ENCODE results near the gene DLG4.

DLG4 gene

DNA sequence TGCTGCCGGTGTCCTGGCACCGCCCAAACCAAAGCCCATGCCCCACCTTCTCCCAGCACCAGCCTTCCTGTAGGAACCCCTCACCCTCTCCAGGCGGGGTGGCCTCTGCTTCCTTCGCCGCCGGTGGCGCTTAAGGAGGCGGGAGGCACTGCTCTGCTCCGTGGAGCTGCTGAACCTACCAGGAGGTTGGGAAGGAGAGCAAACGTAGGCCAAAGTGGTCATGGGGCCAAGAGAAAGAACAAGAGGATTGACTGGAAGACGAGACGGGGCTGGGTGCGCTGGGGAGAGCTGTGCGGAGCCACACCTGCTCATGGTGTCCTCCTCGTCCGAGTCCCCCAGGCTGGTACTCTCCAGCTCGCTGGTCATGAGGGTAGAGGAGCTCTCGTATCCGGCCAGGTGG, 9.9 kb upstream of the DLG4 start:
- no peak for DNase-seq (ENCODE audit: low read depth)

DNA sequence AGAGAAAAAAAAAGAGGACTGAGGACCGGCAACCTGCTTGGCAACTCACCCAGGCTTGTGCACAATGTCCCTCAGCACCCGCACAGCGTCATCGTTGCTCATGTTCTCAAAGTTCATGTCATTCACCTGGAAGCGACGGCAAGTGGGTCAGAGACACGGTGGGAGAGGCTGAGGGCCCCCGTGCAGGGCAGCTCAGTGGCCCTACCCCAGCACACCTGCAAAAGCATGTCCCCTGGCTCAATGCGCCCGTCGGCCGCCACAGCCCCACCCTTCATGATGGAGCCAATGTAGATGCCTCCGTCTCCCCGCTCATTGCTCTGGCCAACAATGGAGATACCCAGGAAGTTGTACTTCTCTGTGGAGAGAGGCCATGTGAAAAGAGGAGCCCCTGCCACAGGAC, 9.3 kb upstream of the DLG4 start:
- no peak for DNase-seq (ENCODE audit: low read depth)

DNA sequence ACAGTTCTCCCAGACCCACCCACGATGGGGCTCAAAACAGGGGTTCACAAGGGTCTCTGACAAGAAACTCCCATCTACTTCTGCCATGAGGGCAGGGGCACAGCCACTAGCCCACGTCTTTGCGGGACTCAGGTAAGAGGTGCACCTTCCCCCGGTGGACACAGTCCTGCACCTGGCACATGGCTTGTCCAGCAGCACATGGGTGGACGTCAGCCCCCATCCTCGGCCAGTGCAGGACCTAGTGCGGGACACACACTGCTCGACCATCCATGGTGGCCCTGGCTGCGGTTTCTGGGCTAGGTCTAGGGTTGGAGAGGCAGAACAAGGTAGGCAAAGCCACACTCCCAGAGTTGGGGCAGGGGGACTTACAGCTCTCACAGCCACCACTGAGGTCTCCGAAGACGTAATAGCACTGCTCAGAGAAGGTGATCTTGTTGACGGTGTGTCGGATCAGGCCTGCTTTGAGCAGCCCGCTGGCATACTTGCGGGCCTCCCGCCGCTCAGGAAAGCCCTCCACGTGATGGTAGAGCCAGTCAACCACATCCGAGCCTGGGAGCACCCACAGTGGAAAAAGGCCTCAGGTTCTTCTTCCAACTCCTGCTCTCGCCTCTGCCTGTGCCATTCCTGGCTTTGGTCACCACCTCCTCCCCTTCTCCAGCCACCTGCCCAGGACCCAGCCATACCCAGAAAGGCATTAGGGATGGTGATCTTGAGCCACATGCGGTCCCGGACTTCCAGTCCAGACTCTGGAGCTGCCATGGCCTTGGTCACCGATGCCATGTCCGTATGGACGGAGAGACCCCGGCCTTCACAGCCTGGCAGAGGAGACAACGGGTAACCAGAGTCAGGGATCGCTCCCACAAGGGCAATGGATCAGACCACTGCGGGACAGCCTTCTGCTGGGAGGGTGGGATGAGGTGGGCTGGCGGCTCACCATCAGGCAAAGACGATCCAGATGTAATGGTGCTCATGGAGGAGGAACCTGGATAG, 7.4 kb upstream of the DLG4 start:
- DNase-seq (ENCODE audit: low read depth) = no peak

DNA sequence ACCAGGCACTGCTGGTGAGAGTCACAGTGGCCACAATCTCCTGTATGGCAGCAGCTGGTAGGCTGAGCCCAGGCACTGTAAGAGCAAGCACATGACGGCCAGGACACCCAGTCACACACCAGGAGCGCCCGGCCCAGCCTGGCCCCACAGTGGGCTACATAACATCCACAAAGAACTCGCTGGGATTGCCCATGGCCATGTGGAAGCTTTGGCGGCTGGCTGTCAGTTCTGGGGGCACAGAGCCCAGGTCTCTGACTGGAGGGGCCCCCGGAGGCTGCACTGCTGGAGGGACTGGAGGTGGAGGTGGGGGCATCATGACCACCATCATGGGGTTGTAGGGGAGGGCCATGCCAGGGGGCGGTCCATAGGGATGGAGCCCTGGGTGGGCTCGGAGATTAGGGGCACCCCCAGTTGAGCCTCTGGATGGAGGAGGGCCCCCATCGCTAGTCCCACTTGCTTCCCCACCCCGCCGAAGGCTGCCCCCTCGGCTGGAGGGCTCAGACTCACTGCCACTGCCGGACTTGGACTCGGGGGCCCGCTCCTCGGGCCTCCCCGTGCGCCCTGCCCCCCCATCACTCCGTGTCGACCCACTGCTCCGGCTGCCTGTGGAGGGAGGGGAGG, 6.2 kb upstream of the DLG4 start:
- DNase-seq (ENCODE audit: low read depth) = no peak

DNA sequence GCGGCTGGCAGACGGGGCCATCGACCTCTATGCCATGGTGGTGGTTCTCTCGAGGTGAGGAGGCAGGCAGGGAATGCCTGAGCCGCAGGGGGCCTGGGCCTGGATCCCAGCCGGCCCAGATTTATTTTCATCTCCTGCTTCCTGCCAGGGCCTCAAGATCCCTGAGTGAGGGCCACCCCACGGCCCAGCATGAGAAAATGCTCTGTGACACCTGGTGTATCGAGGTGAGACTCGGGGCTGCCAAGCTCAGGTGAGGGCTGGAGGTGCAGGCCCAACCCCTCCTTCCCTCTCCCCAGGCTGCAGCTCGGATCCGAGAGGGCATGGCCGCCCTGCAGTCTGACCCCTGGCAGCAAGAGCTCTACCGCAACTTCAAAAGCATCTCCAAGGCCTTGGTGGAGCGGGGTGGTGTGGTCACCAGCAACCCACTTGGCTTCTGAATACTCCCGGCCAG, 5.0 kb upstream of the DLG4 start:
- no peak for DNase-seq (ENCODE audit: low read depth)

DNA sequence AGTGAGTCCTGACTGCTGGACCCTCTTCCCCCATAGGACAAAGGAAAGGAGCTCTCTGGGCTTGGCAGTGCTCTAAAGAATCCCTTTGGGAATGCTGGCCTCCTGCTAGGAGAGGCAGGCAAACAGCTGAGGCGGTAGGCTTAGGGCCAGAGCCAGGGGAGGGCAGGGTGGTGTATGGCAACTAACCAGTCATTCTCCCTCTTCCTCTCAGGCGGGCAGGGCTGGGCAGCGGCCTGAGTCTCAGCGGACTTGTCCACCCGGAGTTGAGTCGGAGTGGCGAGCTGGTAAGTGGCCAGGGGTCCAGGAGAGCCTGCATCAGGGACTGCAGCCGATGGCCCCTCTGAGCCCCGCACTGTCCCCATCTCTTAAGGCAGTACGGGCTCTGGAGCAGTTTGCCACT, 4.5 kb upstream of the DLG4 start:
- no peak for DNase-seq (ENCODE audit: low read depth)

DNA sequence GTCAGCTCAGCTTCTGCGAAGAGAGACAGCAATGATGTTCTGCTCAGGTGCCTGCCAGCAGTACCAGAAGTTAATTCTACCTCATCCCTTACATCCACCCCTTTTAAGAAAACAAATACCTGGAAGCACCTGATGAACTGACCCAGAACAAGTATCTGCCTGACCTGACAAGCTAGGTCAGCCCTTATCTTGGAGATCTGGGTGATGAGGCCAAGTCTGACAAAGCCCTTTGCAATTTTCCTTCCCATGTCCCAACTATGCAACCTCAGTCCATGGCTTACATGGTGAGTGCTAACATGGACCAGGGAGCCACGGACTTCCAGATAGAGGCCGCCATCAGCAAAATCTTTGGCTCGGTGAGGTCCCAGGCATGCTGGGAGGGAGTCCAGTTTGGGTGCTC, 3.7 kb upstream of the DLG4 start:
- DNase-seq (ENCODE audit: low read depth) = no peak

DNA sequence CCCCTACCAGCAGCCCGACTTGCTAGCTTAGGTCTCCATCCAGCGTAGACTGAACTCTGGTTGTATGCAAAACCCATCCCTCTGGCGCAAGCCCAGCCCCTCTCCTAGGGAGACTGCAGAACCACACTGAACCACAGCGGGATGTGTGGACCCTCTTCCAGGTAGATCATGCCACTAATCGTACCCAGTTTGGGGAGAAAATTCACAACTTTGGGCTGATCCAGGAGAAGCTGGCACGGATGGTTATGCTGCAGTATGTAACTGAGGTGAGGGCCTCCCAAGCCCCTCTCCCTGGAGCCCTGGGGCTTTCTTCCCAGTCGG, 3.3 kb upstream of the DLG4 start:
- no peak for DNase-seq (ENCODE audit: low read depth)

DNA sequence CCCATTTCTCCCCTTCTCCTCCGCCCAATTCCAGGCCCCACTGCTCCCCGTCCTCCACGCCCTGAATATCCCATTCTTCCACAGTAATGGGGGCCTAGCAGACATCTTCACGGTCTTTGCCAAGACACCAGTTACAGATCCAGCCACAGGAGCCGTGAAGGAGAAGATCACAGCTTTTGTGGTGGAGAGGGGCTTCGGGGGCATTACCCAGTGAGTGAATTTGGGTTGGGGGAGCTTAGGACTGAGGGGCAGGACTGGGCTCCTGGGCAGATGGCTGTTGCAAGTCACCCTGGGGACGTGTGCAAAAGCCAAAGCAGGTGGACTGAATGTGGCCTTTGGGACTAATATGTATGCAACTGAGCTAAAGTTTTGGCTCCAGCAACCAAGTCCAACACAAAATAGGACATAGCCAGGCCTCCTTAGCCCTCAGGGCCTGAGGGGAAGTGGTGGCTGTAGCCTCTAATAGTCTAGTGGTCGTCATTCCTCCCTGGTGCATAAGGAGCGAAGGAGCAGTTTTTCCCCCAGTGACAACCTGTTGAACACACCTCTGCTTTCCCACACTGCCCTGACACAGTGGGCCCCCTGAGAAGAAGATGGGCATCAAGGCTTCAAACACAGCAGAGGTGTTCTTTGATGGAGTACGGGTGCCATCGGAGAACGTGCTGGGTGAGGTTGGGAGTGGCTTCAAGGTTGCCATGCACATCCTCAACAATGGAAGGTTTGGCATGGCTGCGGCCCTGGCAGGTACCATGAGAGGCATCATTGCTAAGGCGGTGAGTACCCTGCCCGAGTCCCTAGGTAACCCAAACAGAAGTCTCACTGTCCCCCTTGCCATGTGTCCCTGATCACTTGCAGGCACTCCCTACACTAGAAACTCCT, 2.7 kb upstream of the DLG4 start:
- no peak for DNase-seq (ENCODE audit: low read depth)

DNA sequence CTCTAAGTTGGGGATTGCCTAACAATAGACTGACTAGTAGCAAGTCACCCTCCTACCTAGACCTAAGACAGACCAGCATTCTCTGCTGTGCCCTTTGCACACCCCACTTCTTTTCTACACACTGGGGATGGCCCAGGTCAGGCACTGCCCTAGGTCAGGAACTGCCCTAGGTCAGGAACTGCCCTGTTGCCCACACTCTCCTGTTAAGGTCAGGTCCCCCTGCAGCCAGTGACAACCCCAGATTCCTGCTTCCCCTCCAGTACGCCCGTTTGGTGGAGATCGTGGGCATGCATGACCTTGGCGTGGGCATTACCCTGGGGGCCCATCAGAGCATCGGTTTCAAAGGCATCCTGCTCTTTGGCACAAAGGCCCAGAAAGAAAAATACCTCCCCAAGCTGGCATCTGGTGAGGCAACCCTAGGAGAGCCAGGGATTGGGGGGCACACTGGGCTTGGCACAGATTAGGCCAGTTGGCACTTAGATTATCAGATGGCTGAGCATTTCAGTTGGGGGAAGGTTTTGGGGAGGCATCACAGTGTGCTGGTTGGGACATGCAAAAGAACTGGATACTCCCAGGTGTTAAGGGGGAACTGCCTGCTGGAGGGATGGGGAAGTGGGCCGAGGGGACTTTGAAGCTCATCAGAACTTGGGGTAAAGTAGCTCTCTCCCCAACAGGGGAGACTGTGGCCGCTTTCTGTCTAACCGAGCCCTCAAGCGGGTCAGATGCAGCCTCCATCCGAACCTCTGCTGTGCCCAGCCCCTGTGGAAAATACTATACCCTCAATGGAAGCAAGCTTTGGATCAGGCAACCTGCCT, 1.8 kb upstream of the DLG4 start:
- DNase-seq (ENCODE audit: low read depth) = no peak

DNA sequence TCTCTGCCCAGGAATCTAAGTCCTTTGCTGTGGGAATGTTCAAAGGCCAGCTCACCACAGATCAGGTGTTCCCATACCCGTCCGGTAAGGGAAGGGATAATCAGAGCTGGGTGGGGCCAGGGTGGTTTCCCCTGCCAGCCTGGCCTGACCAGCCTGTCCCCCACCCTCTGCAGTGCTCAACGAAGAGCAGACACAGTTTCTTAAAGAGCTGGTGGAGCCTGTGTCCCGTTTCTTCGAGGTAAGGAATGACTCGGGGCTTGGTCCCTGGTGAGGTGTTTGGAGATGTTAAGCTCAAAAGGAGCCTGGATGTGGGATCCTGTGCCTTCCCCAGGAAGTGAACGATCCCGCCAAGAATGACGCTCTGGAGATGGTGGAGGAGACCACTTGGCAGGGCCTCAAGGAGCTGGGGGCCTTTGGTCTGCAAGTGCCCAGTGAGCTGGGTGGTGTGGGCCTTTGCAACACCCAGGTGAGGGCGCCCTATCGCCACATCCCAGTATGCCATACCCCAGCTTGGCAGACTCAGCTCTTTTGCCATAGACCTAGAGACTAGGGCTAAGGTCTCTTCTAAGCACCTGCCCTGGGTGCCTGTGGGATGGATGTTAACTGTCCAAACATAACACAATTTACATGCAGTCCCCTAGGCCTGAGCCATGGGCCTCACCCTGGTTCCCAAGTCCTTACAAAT, 1.1 kb upstream of the DLG4 start:
- peak; percentile 37 for DNase-seq (ENCODE audit: low read depth)

DNA sequence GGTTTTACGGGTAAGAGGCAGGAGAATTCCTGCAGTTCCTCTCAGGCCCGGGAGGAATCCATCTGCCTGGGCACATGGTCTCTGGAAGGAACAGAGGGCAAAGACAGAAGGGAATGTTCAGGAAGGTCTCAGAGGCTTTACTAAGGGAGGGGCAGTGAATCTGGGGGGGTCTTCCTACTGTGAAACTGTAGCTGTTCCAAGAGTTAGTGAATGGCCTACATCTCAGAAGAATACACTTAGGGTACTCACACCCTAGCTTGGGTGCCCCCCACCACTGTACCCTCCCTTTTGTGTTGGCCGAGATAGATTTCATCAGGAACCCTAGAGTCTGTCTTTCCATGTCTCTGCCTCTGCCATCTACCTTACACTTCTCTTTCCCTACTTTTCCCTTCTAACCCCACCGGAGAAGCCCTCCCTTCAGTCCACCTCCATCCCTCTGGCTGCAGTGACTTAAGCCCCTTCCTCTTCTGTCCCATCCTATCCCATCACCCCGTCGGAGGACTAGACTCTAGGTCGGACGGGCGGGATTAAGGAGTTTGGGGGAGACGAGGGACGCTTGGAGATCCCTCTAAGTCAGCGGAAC, 316 bp downstream of the DLG4 start:
- no peak for DNase-seq (ENCODE audit: low read depth)

DNA sequence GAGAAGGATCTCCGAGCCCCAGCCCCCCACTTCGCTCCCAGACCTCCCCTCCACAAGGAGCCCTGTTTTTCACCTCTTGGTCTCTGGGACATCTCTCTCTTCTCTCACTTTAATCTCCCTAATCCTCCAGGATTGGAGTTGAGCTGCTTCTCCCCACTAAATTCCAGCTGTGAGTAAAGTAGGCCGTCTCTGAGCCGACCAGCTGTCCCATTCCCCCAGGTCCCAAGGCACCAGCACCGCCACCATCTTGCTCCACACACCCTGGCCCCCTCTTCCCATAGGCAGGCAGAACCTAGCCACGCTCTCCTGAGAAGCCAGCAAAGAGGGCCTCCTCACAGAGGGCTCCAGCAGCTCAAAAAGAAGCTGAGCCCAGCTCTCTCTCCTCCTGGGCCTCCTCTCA, 878 bp downstream of the DLG4 start:
- no peak for DNase-seq (ENCODE audit: low read depth)

DNA sequence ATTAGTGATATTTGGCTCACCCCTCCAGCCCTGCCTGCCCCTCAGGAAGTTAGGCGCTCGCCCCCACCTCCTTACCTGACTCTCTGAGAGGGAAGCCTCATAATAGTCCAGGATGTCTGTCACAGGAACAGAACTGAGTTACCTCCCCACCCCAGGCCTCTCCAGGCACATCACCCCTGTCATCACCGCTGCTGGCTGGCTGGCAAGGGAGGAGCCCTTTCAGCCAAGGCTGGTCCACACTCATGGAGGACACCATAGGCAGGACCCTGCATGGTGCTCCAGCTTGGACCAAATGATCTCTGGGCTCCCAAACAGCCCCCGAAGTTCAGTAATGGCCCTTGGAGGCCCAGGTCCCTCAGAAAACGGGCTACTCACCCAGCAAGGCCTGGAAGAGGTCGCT, 1.5 kb downstream of the DLG4 start:
- DNase-seq (ENCODE audit: low read depth) = no peak

DNA sequence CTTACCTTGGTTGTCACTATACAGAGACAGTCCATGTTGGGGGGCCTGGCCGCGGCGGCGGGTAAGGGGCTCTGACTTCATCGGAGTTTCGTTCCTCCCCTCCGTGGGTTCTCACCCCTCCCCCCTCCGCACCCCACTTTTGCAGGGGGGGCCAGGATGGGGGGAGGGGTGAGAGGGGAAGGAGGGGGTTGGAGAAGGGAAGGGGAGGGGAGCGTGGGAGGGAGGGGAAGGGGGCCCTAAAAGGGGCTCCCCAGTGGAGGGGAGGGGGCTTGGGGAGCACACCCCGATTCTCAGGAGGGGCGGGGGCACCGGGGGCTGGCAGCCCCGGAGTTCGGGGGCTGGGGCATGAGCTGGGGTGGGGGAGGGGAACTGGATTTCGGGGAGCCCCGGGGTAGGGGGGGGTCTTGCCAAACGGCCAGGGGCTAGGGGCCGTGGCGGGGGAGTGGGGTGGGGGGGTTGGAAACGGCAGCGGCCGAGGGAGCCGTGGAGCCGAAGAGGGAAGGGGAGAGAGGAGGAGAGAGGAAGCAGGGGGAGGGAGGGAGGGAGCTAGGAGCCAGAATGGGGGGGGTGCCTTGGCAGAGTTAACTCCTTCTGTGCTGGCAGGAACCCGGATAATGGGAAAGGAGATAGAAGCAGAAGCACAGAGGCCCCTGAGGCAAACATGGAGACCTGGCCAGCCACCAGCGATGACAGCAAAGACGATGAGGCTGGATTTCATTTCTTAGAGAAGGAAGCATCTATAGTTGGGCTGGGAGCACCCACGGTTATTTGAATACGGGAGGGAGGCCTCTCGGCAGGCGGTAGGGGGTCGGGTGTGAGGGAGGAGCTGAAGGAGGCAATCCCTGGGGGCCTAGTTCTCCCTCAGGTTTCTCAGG, 2.3 kb downstream of the DLG4 start:
- no peak for DNase-seq (ENCODE audit: low read depth)

DNA sequence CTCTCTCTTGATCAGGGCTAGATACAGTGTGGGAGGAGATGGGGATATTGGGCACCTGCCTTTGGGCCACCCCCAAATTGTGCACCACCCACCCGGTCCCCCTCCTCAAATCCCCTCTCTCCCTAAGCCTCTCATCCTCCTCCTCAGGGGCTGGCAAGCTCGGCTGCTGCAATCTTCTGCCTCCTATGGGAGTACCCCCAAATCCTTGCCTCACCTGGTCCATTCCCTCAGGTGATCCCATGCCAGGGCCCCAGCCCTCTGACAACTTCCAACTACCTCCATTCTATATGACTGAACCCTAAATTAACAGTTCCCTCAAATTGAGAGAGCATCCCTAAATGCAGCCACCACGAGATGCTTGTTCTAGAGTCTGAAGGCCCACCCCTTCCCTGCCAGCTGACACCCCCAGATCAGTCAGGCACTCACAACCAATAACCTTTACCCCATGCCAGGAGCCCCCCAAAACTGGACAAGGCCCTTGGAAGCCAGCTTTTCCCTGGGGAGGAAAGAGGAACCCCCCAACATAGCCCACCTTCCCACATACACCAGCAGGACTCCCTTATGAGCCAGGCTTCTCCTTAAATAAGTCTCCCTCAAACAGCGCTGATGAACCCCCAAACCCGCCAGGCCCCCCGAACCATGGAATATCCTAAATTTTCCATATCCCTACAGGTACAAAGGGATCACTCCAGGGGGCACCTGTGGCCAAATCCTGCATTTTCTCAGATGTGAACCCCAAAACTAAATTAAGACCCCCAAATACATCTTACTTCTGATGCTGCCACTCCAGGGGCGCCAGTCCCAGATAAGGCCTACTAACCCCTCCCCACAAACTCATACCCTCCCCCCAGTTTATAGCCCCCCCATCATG, 3.2 kb downstream of the DLG4 start:
- no peak for DNase-seq (ENCODE audit: low read depth)

DNA sequence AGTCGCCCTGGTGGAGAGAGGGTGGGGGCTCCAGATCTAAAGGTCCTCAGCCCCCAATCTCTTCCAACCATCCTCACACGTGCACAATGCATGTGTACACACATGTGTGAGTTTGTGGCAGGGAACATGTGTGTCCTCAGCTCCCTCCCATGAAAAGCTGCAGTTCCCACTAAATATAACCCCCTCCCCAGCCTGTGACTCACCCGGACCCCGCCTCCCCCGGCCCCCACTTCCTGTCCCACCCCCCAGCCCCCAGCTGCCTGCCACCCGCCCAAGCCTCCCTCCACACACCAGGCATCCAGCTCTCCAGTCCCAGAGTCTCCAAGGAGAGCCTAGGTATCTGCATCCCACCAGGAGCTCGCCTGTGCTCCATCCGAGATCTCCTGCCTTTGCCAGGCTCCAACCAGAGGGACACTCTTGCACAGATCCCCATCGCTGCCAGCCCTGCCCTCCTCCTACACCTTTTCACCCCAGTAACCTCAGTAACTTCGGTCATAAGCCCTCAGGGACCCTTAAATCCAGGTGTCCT, 3.9 kb downstream of the DLG4 start:
- no peak for DNase-seq (ENCODE audit: low read depth)

DNA sequence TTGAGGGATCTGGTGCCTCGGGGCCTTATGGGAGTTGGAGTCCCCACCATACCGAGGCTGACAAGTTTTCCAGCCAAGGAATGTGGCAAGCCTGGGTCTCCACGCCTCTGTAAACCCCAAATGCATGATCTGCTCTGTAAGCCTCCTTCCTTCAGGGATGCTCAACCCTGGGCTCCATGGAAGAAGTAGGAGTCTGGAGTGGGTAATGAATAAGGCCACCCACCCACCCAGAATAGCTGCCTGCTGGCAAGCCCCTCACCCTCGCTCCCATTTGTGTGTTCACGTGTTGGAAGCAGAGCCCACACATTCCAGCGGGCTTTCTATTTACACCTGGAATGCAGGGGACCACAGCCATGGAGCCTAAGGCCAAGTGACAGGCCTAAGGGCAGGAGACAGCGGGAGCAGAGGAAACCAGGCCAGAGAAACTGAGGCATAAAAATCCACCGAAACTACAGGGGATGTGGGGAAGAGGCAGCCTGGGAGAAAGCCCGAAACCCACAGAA, 4.4 kb downstream of the DLG4 start:
- no peak for DNase-seq (ENCODE audit: low read depth)
